GM23338 (cell line): ENCODE data around the gene MYOM3. TPM values are rescaled to one million over a fixed set of nuclear protein-coding genes. Genes with fewer than 3 reads are reported as not detected.

ENCODE experiments used
- ATAC-seq: fragments of 200-7000 bp; cut with Tn5 transposase; 3 replicates; pipeline ENCODE4 v1.9.1; 2020
- DNase-seq: peaks from one replicate; pipeline ENCODE4 v3.0.0-alpha.2; 2015; ENCODE audit warnings: low spot score
- H2AFZ ChIP-seq: fragments of 200-600 bp; sonication (generic); 2 replicates; pipeline ENCODE4 v1.8.0; 2016; ENCODE audit warnings: antibody characterized with exemption, mild to moderate bottlenecking, moderate library complexity
- H3F3A ChIP-seq: fragments of 200-600 bp; sonication (generic); replicated peaks from 2 replicates; pipeline ENCODE4 v1.8.0; 2017; ENCODE audit warnings: antibody characterized with exemption, mixed run types, low read depth
- H3K27ac ChIP-seq: fragments of 200-600 bp; sonication (generic); 2 replicates; pipeline ENCODE4 v1.6.1; 2016; ENCODE audit warnings: low read depth
- H3K27me3 ChIP-seq: fragments of 200-600 bp; sonication (generic); 2 replicates; pipeline ENCODE4 v1.8.0; 2016; ENCODE audit warnings: mild to moderate bottlenecking, mixed run types, moderate library complexity; ENCODE audit not compliant: insufficient read depth
- H3K36me3 ChIP-seq: fragments of 200-600 bp; sonication (generic); 2 replicates; pipeline ENCODE4 v1.8.0; 2016; ENCODE audit warnings: mild to moderate bottlenecking; ENCODE audit not compliant: insufficient read depth
- H3K4me1 ChIP-seq: fragments of 200-600 bp; sonication (generic); 2 replicates; pipeline ENCODE4 v1.8.0; 2016; ENCODE audit warnings: mild to moderate bottlenecking, moderate library complexity; ENCODE audit not compliant: insufficient read depth
- H3K4me2 ChIP-seq: fragments of 200-600 bp; sonication (generic); 2 replicates; pipeline ENCODE4 v1.7.1; 2017; ENCODE audit warnings: mixed run types
- H3K4me3 ChIP-seq: fragments of 200-600 bp; sonication (generic); 2 replicates; pipeline ENCODE4 v1.6.1; 2016; ENCODE audit warnings: mixed run types
- H3K79me2 ChIP-seq: fragments of 200-600 bp; sonication (generic); replicated peaks from 2 replicates; pipeline ENCODE4 v1.8.0; 2017; ENCODE audit warnings: mild to moderate bottlenecking; ENCODE audit not compliant: insufficient read depth
- H3K9me2 ChIP-seq: fragments of 200-600 bp; sonication (generic); 2 replicates; pipeline ENCODE4 v1.8.0; 2017; ENCODE audit not compliant: insufficient read depth
- H4K20me1 ChIP-seq: fragments of 200-600 bp; sonication (generic); replicated peaks from 2 replicates; pipeline ENCODE4 v1.8.0; 2017; ENCODE audit warnings: mild to moderate bottlenecking; ENCODE audit not compliant: insufficient read depth
- H3K27ac Mint-ChIP-seq: 2 replicates; pipeline ENCODE4 v1.8.0; 2020; ENCODE audit warnings: inconsistent platforms, mild to moderate bottlenecking, moderate library complexity, mixed read lengths
- H3K27me3 Mint-ChIP-seq: 3 replicates; pipeline ENCODE4 v1.8.0; 2022; ENCODE audit warnings: low read depth, mild to moderate bottlenecking, moderate library complexity, mixed read lengths, inconsistent platforms; ENCODE audit not compliant: insufficient read depth, poor library complexity
- H3K36me3 Mint-ChIP-seq: 3 replicates; pipeline ENCODE4 v1.8.0; 2021; ENCODE audit warnings: low read depth, mild to moderate bottlenecking, inconsistent platforms, moderate library complexity, mixed read lengths
- H3K4me1 Mint-ChIP-seq: 3 replicates; pipeline ENCODE4 v1.8.0; 2020; ENCODE audit warnings: mild to moderate bottlenecking, inconsistent platforms, mixed read lengths
- H3K4me3 Mint-ChIP-seq: 3 replicates; pipeline ENCODE4 v1.8.0; 2021; ENCODE audit warnings: moderate library complexity, mild to moderate bottlenecking, inconsistent platforms, mixed read lengths
- H3K9me3 Mint-ChIP-seq: 3 replicates; pipeline ENCODE4 v1.8.0; 2020; ENCODE audit warnings: moderate library complexity, mild to moderate bottlenecking, inconsistent platforms, mixed read lengths
- CTCF ChIP-seq, 2 experiments: fragments of 200-600 bp in 1 of 2; sonication (generic) in 1 of 2; conservative IDR thresholded peaks; 2 replicates each; pipeline versions ENCODE4 v1.5.1 to v1.6.1; 2016 to 2017; ENCODE audit warnings: antibody characterized with exemption in 2 of 2, low read depth in 2 of 2, mild to moderate bottlenecking in 2 of 2, moderate library complexity in 1 of 2
- EZH2 ChIP-seq: fragments of 200-600 bp; sonication (generic); IDR thresholded peaks from one replicate; pipeline ENCODE4 v1.8.0; 2017; ENCODE audit warnings: antibody characterized with exemption, mild to moderate bottlenecking, low read depth; ENCODE audit not compliant: unreplicated experiment
- EZH2phosphoT487 ChIP-seq: fragments of 200-600 bp; sonication (generic); IDR thresholded peaks from one replicate; pipeline ENCODE4 v1.8.1; 2018; ENCODE audit warnings: antibody characterized with exemption; ENCODE audit not compliant: unreplicated experiment
- POLR2AphosphoS5 ChIP-seq: IDR thresholded peaks from 2 replicates; pipeline ENCODE4 v1.6.1; 2016; ENCODE audit warnings: antibody characterized with exemption, low read depth
- STAT1 ChIP-seq: IDR thresholded peaks from one replicate; pipeline ENCODE4 v1.6.1; 2016; ENCODE audit warnings: antibody characterized with exemption; ENCODE audit not compliant: unreplicated experiment
- ZNF114 ChIP-seq: fragments of 250-450 bp; sonication (Bioruptor Pico); IDR thresholded peaks from 2 replicates; pipeline ENCODE4 v1.5.0; 2020; ENCODE audit warnings: mild to moderate bottlenecking, moderate library complexity
- ZNF331 ChIP-seq: fragments of 250-450 bp; sonication (Bioruptor Pico); IDR thresholded peaks from 2 replicates; pipeline ENCODE4 v1.5.0; 2020; ENCODE audit warnings: low read depth, mild to moderate bottlenecking, moderate library complexity
- polyA plus RNA-seq: library from polyadenylated mRNA; unstranded; fragments of >200 nt; fragmentation: Nextera tagmentation; extraction: Ambion mirVana; gene quantifications from 2 replicates; pipeline ENCODE4 v1.2.1, GENCODE V29; 2016
- total RNA-seq: library from RNA; depleted of rRNA; stranded (reverse); fragments of >200 nt; shearing (Covaris generic); gene quantifications from 2 replicates; pipeline ENCODE4 v1.2.3, GENCODE V29; 2014
- TF ChIP-seq, protein P1 (sequence below): IDR thresholded peaks from one replicate; pipeline ENCODE4 v1.6.1; 2018; ENCODE audit warnings: antibody characterized with exemption; ENCODE audit not compliant: unreplicated experiment
- TF ChIP-seq, protein P2 (sequence below): IDR thresholded peaks from 2 replicates; pipeline ENCODE4 v1.6.1; 2016; ENCODE audit warnings: antibody characterized with exemption

MYOM3 gene
- total and polyA plus RNA-seq, 2 experiments from 2014 or later, result not detected

GRCh38 chr1:24062221-24062620, 49.7 kb downstream of the MYOM3 start:
- no peak overlapping the region for H3K27ac Mint-ChIP-seq
- no peaks in the 10 kb centered on the region for H3K27me3 Mint-ChIP-seq
- H3K9me2 ChIP-seq, result no peaks in the 10 kb centered on the region
- H3K36me3 Mint-ChIP-seq, result no peaks in the 10 kb centered on the region
- H3K4me1 ChIP-seq, result no peaks in the 10 kb centered on the region
- H3K36me3 ChIP-seq, result no peaks in the 10 kb centered on the region
- no peak overlapping the region for H2AFZ ChIP-seq
- ATAC-seq (no peak), DNase-seq (no peak)
- no peaks in the 10 kb centered on the region for H3K27me3 ChIP-seq
- H3K4me2 ChIP-seq, result no peak overlapping the region
- H3K9me3 Mint-ChIP-seq, result peaks cover 6% of the 10 kb centered on the region; the same call in 1 of the 3 replicates
- H3K4me1 Mint-ChIP-seq, result no peaks in the 10 kb centered on the region
- H3K79me2 ChIP-seq, result no peaks in the 10 kb centered on the region
- H3K27ac ChIP-seq, result no peak overlapping the region
- no peaks in the 10 kb centered on the region for H4K20me1 ChIP-seq
- H3K4me3 ChIP-seq, result no peak overlapping the region
- H3K4me3 Mint-ChIP-seq, result no peak overlapping the region
- no peak for TF ChIP-seq ZNF331 (CRISPR knock-in tag)
- H3F3A ChIP-seq, result no peaks in the 10 kb centered on the region

DNA sequence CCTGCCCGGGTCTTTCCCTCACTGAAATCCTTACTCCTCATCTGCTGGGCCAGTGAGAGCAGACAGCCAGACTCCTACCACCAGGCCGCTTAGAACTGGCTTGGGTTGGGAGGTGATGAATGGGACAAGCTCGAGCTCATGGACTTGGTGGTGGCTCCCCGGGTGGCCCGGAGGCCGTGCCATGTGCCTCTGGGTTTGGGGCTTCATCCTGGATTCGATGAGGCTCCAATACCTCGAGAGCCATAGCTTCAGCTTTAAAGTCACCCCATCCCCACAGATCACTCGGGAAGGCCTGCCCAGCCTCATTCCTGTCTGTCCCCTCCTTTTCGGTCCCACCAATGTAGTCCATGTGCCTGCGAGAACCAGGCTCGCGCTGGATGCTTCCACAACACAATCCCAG, 51.5 kb downstream of the MYOM3 start:
- H3K36me3 ChIP-seq, result no peaks in the 10 kb centered on the region
- Mint-ChIP-seq H3K36me3 (no peaks in the 10 kb centered on the region), H3K4me1 (no peaks in the 10 kb centered on the region), H3K27ac (no peak overlapping the region), H3K9me3 (peaks cover 6% of the 10 kb centered on the region; the same call in 1 of the 3 replicates), H3K4me3 (no peak overlapping the region), H3K27me3 (peaks cover 2% of the 10 kb centered on the region)
- H3K4me1 ChIP-seq, result no peaks in the 10 kb centered on the region
- ATAC-seq (no peak), DNase-seq (no peak)
- H3K4me2 ChIP-seq, result no peak overlapping the region
- H2AFZ ChIP-seq, result no peak overlapping the region
- H3K27me3 ChIP-seq, result no peaks in the 10 kb centered on the region
- H3F3A ChIP-seq, result no peaks in the 10 kb centered on the region
- H3K79me2 ChIP-seq, result no peaks in the 10 kb centered on the region
- no peak overlapping the region for H3K4me3 ChIP-seq
- H3K27ac ChIP-seq, result no peak overlapping the region
- TF ChIP-seq CTCF (conservative IDR thresholded peaks at IDR 0.05; ENCODE audit: low read depth in 2 of 2), result no peak
- no peak for TF ChIP-seq EZH2
- no peak for TF ChIP-seq ZNF331 (CRISPR knock-in tag)
- TF ChIP-seq, protein P1, sequence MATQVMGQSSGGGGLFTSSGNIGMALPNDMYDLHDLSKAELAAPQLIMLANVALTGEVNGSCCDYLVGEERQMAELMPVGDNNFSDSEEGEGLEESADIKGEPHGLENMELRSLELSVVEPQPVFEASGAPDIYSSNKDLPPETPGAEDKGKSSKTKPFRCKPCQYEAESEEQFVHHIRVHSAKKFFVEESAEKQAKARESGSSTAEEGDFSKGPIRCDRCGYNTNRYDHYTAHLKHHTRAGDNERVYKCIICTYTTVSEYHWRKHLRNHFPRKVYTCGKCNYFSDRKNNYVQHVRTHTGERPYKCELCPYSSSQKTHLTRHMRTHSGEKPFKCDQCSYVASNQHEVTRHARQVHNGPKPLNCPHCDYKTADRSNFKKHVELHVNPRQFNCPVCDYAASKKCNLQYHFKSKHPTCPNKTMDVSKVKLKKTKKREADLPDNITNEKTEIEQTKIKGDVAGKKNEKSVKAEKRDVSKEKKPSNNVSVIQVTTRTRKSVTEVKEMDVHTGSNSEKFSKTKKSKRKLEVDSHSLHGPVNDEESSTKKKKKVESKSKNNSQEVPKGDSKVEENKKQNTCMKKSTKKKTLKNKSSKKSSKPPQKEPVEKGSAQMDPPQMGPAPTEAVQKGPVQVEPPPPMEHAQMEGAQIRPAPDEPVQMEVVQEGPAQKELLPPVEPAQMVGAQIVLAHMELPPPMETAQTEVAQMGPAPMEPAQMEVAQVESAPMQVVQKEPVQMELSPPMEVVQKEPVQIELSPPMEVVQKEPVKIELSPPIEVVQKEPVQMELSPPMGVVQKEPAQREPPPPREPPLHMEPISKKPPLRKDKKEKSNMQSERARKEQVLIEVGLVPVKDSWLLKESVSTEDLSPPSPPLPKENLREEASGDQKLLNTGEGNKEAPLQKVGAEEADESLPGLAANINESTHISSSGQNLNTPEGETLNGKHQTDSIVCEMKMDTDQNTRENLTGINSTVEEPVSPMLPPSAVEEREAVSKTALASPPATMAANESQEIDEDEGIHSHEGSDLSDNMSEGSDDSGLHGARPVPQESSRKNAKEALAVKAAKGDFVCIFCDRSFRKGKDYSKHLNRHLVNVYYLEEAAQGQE, result no peak
- no peak for TF ChIP-seq EZH2phosphoT487
- no peak for TF ChIP-seq POLR2AphosphoS5
- no peak for TF ChIP-seq ZNF114 (CRISPR knock-in tag)
- no peak for TF ChIP-seq STAT1
- TF ChIP-seq, protein P2, sequence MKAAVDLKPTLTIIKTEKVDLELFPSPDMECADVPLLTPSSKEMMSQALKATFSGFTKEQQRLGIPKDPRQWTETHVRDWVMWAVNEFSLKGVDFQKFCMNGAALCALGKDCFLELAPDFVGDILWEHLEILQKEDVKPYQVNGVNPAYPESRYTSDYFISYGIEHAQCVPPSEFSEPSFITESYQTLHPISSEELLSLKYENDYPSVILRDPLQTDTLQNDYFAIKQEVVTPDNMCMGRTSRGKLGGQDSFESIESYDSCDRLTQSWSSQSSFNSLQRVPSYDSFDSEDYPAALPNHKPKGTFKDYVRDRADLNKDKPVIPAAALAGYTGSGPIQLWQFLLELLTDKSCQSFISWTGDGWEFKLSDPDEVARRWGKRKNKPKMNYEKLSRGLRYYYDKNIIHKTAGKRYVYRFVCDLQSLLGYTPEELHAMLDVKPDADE, result no peak
- H3K9me2 ChIP-seq, result no peaks in the 10 kb centered on the region
- no peaks in the 10 kb centered on the region for H4K20me1 ChIP-seq
